Caco-2 (cell line): ENCODE measurements around the gene CACNA1C. TPM values are rescaled to one million over a fixed set of nuclear protein-coding genes. Genes with fewer than 3 reads are reported as not detected.

ENCODE experiments used
- BruUV-seq: library from RNA; stranded (reverse); fragments of 400-500 nt; replicated peaks from 2 replicates; lab custom pipeline; 2021; lab: Mats Ljungman, UMichigan
- CTCF ChIA-PET: fragments of 300-600 bp; sonication (Branson Sonifier 250); formaldehyde crosslinking; loops from one replicate; lab custom pipeline; 2022; ENCODE audit warnings: antibody characterized with exemption; lab: Charles Lee
- POLR2A ChIA-PET: fragments of 300-600 bp; sonication (Branson Sonifier 250); formaldehyde crosslinking; loops from one replicate; lab custom pipeline; 2022; ENCODE audit warnings: antibody characterized with exemption; lab: Charles Lee
- DNase-seq, 2 experiments: peaks; one replicate each; pipeline versions ENCODE4 v3.0.0 to v3.0.0-alpha.2; 2020 to 2022
- H3K27me3 ChIP-seq: replicated peaks from 2 replicates; pipeline ENCODE4 v1.6.0; 2011; ENCODE audit warnings: low read length; ENCODE audit not compliant: control insufficient read depth, insufficient read depth
- H3K36me3 ChIP-seq: 2 replicates; pipeline ENCODE4 v1.5.1; 2011; ENCODE audit warnings: low read length; ENCODE audit not compliant: control insufficient read depth, insufficient read depth
- H3K4me1 ChIP-seq: fragments of 250-450 bp; sonication (Bioruptor Pico); 2 replicates; pipeline ENCODE4 v1.5.1; 2020; ENCODE audit warnings: mild to moderate bottlenecking
- H3K4me3 ChIP-seq: 2 replicates; pipeline ENCODE4 v1.5.1; 2011; ENCODE audit warnings: low read depth, mild to moderate bottlenecking, control low read depth, low read length
- H3K9me3 ChIP-seq: fragments of 250-450 bp; sonication (Bioruptor Pico); 2 replicates; pipeline ENCODE4 v1.5.1; 2020; ENCODE audit warnings: mild to moderate bottlenecking, moderate library complexity
- H3K27ac Mint-ChIP-seq: one replicate; pipeline ENCODE4 v1.8.0; 2022; ENCODE audit warnings: mixed read lengths; ENCODE audit not compliant: unreplicated experiment
- H3K27me3 Mint-ChIP-seq: one replicate; pipeline ENCODE4 v1.8.0; 2022; ENCODE audit warnings: mixed read lengths; ENCODE audit not compliant: insufficient read depth, unreplicated experiment
- H3K36me3 Mint-ChIP-seq: one replicate; pipeline ENCODE4 v1.8.0; 2022; ENCODE audit warnings: mild to moderate bottlenecking, mixed read lengths; ENCODE audit not compliant: insufficient read depth, unreplicated experiment
- H3K4me1 Mint-ChIP-seq: one replicate; pipeline ENCODE4 v1.8.0; 2022; ENCODE audit warnings: low read depth, mixed read lengths; ENCODE audit not compliant: unreplicated experiment
- H3K4me3 Mint-ChIP-seq: one replicate; pipeline ENCODE4 v1.8.0; 2022; ENCODE audit warnings: mild to moderate bottlenecking, moderate library complexity, mixed read lengths; ENCODE audit not compliant: unreplicated experiment
- H3K9me3 Mint-ChIP-seq: one replicate; pipeline ENCODE4 v1.8.0; 2022; ENCODE audit warnings: mixed read lengths; ENCODE audit not compliant: unreplicated experiment
- CTCF ChIP-seq, 2 experiments: fragments of 200-600 bp in 1 of 2; IDR thresholded peaks; 1 replicate in 1 of 2; 2 replicates in 1 of 2; pipeline versions ENCODE4 v1.5.1 to v1.8.0; 2011 to 2022; ENCODE audit warnings: antibody characterized with exemption in 1 of 2, control low read depth in 1 of 2, inconsistent platforms in 1 of 2, low read depth in 1 of 2, low read length in 1 of 2, mild to moderate bottlenecking in 1 of 2, moderate library complexity in 1 of 2; ENCODE audit not compliant: insufficient read depth in 1 of 2, severe bottlenecking in 1 of 2, unreplicated experiment in 1 of 2
- intact Hi-C: fragments of 100-400 bp; cut with micrococcal nuclease; formaldehyde crosslinking; loops from one replicate; pipeline ENCODE4 v1.10.0; 2022; ENCODE audit not compliant: unreplicated experiment
- total RNA-seq: library from RNA; stranded (reverse); gene quantifications from 2 replicates; pipeline ENCODE4 v1.2.3, GENCODE V29; 2022

CACNA1C gene
- total RNA-seq, 1 experiment from 2014 or later: not detected

GRCh38 chr12:2607881-2608607 lies 555.3 kb downstream of the CACNA1C start:
- H3K27me3 Mint-ChIP-seq: peaks cover 50% of the 10 kb centered on the region
- POLR2A ChIA-PET: no interaction called here
- intact Hi-C loops: no loop called here
- H3K27ac Mint-ChIP-seq: no peak overlapping the region
- no peaks in the 10 kb centered on the region for H3K4me1 ChIP-seq
- H3K4me1 Mint-ChIP-seq: no peaks in the 10 kb centered on the region
- no peak for TF ChIP-seq CTCF (IDR thresholded peaks at IDR 0.05; ENCODE audit: insufficient read depth in 1 of 2, low read depth in 1 of 2, low read length in 1 of 2, severe bottlenecking in 1 of 2, unreplicated experiment in 1 of 2)
- no TSS peak for BruUV-seq
- DNase-seq: no peak
- H3K27me3 ChIP-seq: peaks cover 5% of the 10 kb centered on the region
- 0 out of 2 replicates have a peak, but pooled peaks cover 4% of the 10 kb centered on the region for H3K9me3 ChIP-seq
- no peaks in the 10 kb centered on the region for H3K9me3 Mint-ChIP-seq
- no peak overlapping the region for H3K4me3 Mint-ChIP-seq
- H3K36me3 Mint-ChIP-seq: no peaks in the 10 kb centered on the region
- no peak overlapping the region for H3K4me3 ChIP-seq
- H3K36me3 ChIP-seq: no peaks in the 10 kb centered on the region
- CTCF ChIA-PET: interaction anchor here (0.6 kb wide), 1 partner anchor 15 kb away, joined by 3 read pairs; no protein-coding TSS in a partner anchor

- peaks cover 5% of the 10 kb centered on the region for H3K27me3 ChIP-seq
- intact Hi-C loops: no loop called here
- DNase-seq: no peak
- no peaks in the 10 kb centered on the region for H3K4me1 ChIP-seq
- no peaks in the 10 kb centered on the region for H3K36me3 ChIP-seq
- TF ChIP-seq CTCF (IDR thresholded peaks at IDR 0.05; ENCODE audit: insufficient read depth in 1 of 2, low read depth in 1 of 2, low read length in 1 of 2, severe bottlenecking in 1 of 2, unreplicated experiment in 1 of 2): no peak
- H3K4me3 Mint-ChIP-seq: no peak overlapping the region
- no peak overlapping the region for H3K27ac Mint-ChIP-seq
- H3K9me3 Mint-ChIP-seq: no peaks in the 10 kb centered on the region
- H3K4me1 Mint-ChIP-seq: no peaks in the 10 kb centered on the region
- H3K9me3 ChIP-seq: 0 out of 2 replicates have a peak, but pooled peaks cover 4% of the 10 kb centered on the region
- peaks cover 48% of the 10 kb centered on the region for H3K27me3 Mint-ChIP-seq
- H3K4me3 ChIP-seq: no peak overlapping the region
- CTCF ChIA-PET: no interaction called here
- no TSS peak for BruUV-seq
- no peaks in the 10 kb centered on the region for H3K36me3 Mint-ChIP-seq
- POLR2A ChIA-PET: no interaction called here
These were observed 555.8 kb downstream of the CACNA1C start for GRCh38 chr12:2608608-2608945.

- POLR2A ChIA-PET: no interaction called here
- H3K36me3 ChIP-seq: no peaks in the 10 kb centered on the region
- H3K27me3 ChIP-seq: peaks cover 3% of the 10 kb centered on the region
- Mint-ChIP-seq H3K27ac (no peak overlapping the region), H3K4me1 (no peaks in the 10 kb centered on the region), H3K4me3 (no peak overlapping the region), H3K9me3 (no peaks in the 10 kb centered on the region), H3K36me3 (no peaks in the 10 kb centered on the region), H3K27me3 (peaks cover 46% of the 10 kb centered on the region)
- H3K4me3 ChIP-seq: no peak overlapping the region
- no TSS peak for BruUV-seq
- intact Hi-C loops: no loop called here
- H3K4me1 ChIP-seq: no peaks in the 10 kb centered on the region
- H3K9me3 ChIP-seq: 0 out of 2 replicates have a peak, but pooled peaks cover 4% of the 10 kb centered on the region
- CTCF ChIA-PET: no interaction called here
- no peak for DNase-seq
- no peak for TF ChIP-seq CTCF (IDR thresholded peaks at IDR 0.05; ENCODE audit: insufficient read depth in 1 of 2, low read depth in 1 of 2, low read length in 1 of 2, severe bottlenecking in 1 of 2, unreplicated experiment in 1 of 2)
These were observed 556.2 kb downstream of the CACNA1C start for GRCh38 chr12:2609020-2609419.
